NCI-H1417 treated with DMSO at 0.1 percent for 48 hours (cell line): ENCODE data around the gene TCF15.
"Not testable (repeated sequence)": the region's sequence is repeated elsewhere in the genome, so short reads cannot be mapped to it uniquely, and the experiment has no call there.

Experiments
- DNase-seq: peaks from one replicate; lab custom pipeline; 2025; lab: John Stamatoyannopoulos, UW

TCF15 gene

GRCh38 chr20:642013-642397 is 31.9 kb upstream of the TCF15 start:
- not testable (repeated sequence) for DNase-seq

- no peak for DNase-seq
Measured at GRCh38 chr20:641516-641875, 31.4 kb upstream of the TCF15 start.

- DNase-seq: no peak
Measured at GRCh38 chr20:640674-641515, 30.8 kb upstream of the TCF15 start.

- no peak for DNase-seq
Measured at GRCh38 chr20:638579-638978, 28.5 kb upstream of the TCF15 start.

- no peak for DNase-seq
Measured at GRCh38 chr20:637559-637958, 27.4 kb upstream of the TCF15 start.

GRCh38 chr20:635893-636338 is 25.8 kb upstream of the TCF15 start:
- DNase-seq: no peak

GRCh38 chr20:635028-635892 is 25.2 kb upstream of the TCF15 start:
- no peak for DNase-seq

GRCh38 chr20:634148-634925 is 24.2 kb upstream of the TCF15 start:
- no peak for DNase-seq

GRCh38 chr20:631101-631500 is 21.0 kb upstream of the TCF15 start:
- no peak for DNase-seq

GRCh38 chr20:626579-626978 is 16.5 kb upstream of the TCF15 start:
- no peak for DNase-seq

- DNase-seq: no peak
Measured at GRCh38 chr20:625360-625932, 15.3 kb upstream of the TCF15 start.

- no peak for DNase-seq
Measured at GRCh38 chr20:623704-624103, 13.6 kb upstream of the TCF15 start.

- DNase-seq: no peak
Measured at GRCh38 chr20:623021-623420, 12.9 kb upstream of the TCF15 start.

- DNase-seq: no peak
Measured at GRCh38 chr20:622161-622560, 12.1 kb upstream of the TCF15 start.

- no peak for DNase-seq
Measured at GRCh38 chr20:621125-621756, 11.1 kb upstream of the TCF15 start.

GRCh38 chr20:620246-620645 is 10.1 kb upstream of the TCF15 start:
- DNase-seq: no peak

- DNase-seq: no peak
Measured at GRCh38 chr20:618980-619379, 8.9 kb upstream of the TCF15 start.

GRCh38 chr20:617934-618690 is 8.0 kb upstream of the TCF15 start:
- DNase-seq: no peak

- no peak for DNase-seq
Measured at GRCh38 chr20:615514-615913, 5.4 kb upstream of the TCF15 start.

GRCh38 chr20:611843-612185 is 1.7 kb upstream of the TCF15 start:
- no peak for DNase-seq
